HEK293T (cell line): ENCODE results near the gene USP1.

ENCODE experiments used
- BHLHE40 ChIP-seq: fragments of 450-650 bp; IDR thresholded peaks from 2 replicates; pipeline ENCODE4 v1.6.1; 2016; ENCODE audit warnings: mild to moderate bottlenecking, moderate library complexity, borderline replicate concordance
- CTBP1 ChIP-seq: fragments of 450-650 bp; IDR thresholded peaks from 2 replicates; pipeline ENCODE4 v1.6.1; 2016; ENCODE audit warnings: borderline replicate concordance
- ELF4 ChIP-seq: fragments of 450-650 bp; IDR thresholded peaks from 2 replicates; pipeline ENCODE4 v1.6.1; 2017; ENCODE audit warnings: antibody characterized with exemption
- FOXA1 ChIP-seq: fragments of 450-650 bp; IDR thresholded peaks from 2 replicates; pipeline ENCODE4 v1.6.1; 2016; ENCODE audit warnings: mild to moderate bottlenecking
- FOXM1 ChIP-seq: fragments of 450-650 bp; IDR thresholded peaks from 2 replicates; pipeline ENCODE4 v1.6.1; 2017; ENCODE audit warnings: mild to moderate bottlenecking, borderline replicate concordance
- HDGF ChIP-seq: fragments of 450-650 bp; IDR thresholded peaks from 2 replicates; pipeline ENCODE4 v1.6.1; 2017; ENCODE audit warnings: antibody characterized with exemption, borderline replicate concordance
- LEF1 ChIP-seq: fragments of 450-650 bp; IDR thresholded peaks from 2 replicates; pipeline ENCODE4 v1.6.1; 2017; ENCODE audit warnings: mild to moderate bottlenecking, borderline replicate concordance
- SP1 ChIP-seq: fragments of 450-650 bp; IDR thresholded peaks from 2 replicates; pipeline ENCODE4 v1.6.1; 2017
- SUZ12 ChIP-seq: fragments of 450-650 bp; IDR thresholded peaks from 2 replicates; pipeline ENCODE4 v1.6.1; 2016; ENCODE audit warnings: mild to moderate bottlenecking
- TARDBP ChIP-seq: fragments of 450-650 bp; IDR thresholded peaks from 2 replicates; pipeline ENCODE4 v1.6.1; 2016

- TF ChIP-seq FOXM1 (no peak), ELF4 (no peak), TARDBP (no peak), LEF1 (no peak), FOXA1 (no peak), SUZ12 (no peak), SP1 (no peak), CTBP1 (no peak), BHLHE40 (no peak), HDGF (no peak)
Observed at GRCh38 chr1:62392951-62393350, 43.9 kb upstream of the USP1 start.
